Activated gamma-delta T cell treated with anti-CD3 and anti-CD28 coated beads, Interleukin-2, amount 50 U/mL, for 16 hours (primary cell): Measurements from ENCODE around the gene IL1A.

Source experiments
- DNase-seq: peaks from one replicate; pipeline ENCODE4 v3.0.0-alpha.2; 2020; ENCODE audit warnings: low read depth

Gene IL1A

GRCh38 chr2:112792419-112792818 is 8.1 kb upstream of the IL1A start:
- no peak for DNase-seq

- DNase-seq: no peak
Observed at GRCh38 chr2:112791693-112792230, 7.5 kb upstream of the IL1A start.

GRCh38 chr2:112791019-112791418 is 6.7 kb upstream of the IL1A start:
- no peak for DNase-seq

GRCh38 chr2:112790305-112790704 is 6.0 kb upstream of the IL1A start:
- DNase-seq: no peak

GRCh38 chr2:112789186-112789585 is 4.9 kb upstream of the IL1A start:
- DNase-seq: no peak

GRCh38 chr2:112788653-112789052 is 4.4 kb upstream of the IL1A start:
- no peak for DNase-seq

- no peak for DNase-seq
Observed at GRCh38 chr2:112787729-112788393, 3.6 kb upstream of the IL1A start.

GRCh38 chr2:112787294-112787693 is 3.0 kb upstream of the IL1A start:
- no peak for DNase-seq

- DNase-seq: no peak
Observed at GRCh38 chr2:112783187-112783714, 1.0 kb downstream of the IL1A start.

GRCh38 chr2:112782234-112782799 is 2.0 kb downstream of the IL1A start:
- no peak for DNase-seq

- DNase-seq: no peak
Observed at GRCh38 chr2:112779598-112779997, 4.7 kb downstream of the IL1A start.

- no peak for DNase-seq
Observed at GRCh38 chr2:112777036-112777435, 7.3 kb downstream of the IL1A start.

GRCh38 chr2:112776113-112776512 is 8.2 kb downstream of the IL1A start:
- DNase-seq: no peak

GRCh38 chr2:112774536-112775285 is 9.6 kb downstream of the IL1A start:
- no peak for DNase-seq

GRCh38 chr2:112773556-112773955 is 10.7 kb downstream of the IL1A start:
- DNase-seq: no peak

GRCh38 chr2:112772911-112773475 is 11.3 kb downstream of the IL1A start:
- DNase-seq: no peak

GRCh38 chr2:112772322-112772721 is 12.0 kb downstream of the IL1A start:
- DNase-seq: no peak

- no peak for DNase-seq
Observed at GRCh38 chr2:112768432-112768831, 15.9 kb downstream of the IL1A start.

- DNase-seq: no peak
Observed at GRCh38 chr2:112767693-112768330, 16.5 kb downstream of the IL1A start.

GRCh38 chr2:112765251-112765650 is 19.0 kb downstream of the IL1A start:
- DNase-seq: no peak

- peak; percentile 92 for DNase-seq
Observed at GRCh38 chr2:112764071-112765044, 19.9 kb downstream of the IL1A start, which contains the start of gene CKAP2L. Gene CKAP2L, minus strand, starts transcription at chr2:112764609. Its CDS starts 11 bp downstream, at chr2:112764598.
